Activated CD4-positive, CD25-positive, alpha-beta regulatory T cell treated with anti-CD3 and anti-CD28 coated beads, Interleukin-2, amount 50 U/mL, for 24 hours (primary cell): ENCODE results near the gene C16orf90.
A peak's percentile ranks its signal among the peaks of the same experiment; 100 is the strongest.
"Not testable (repeated sequence)": the region's sequence is repeated elsewhere in the genome, so short reads cannot be mapped to it uniquely, and the experiment has no call there.

ENCODE experiments used
- ATAC-seq, 2 donors: fragments of 150-1000 bp; cut with Tn5 transposase; one replicate each; pipeline ENCODE4 v1.10.0; 2021; ENCODE audit warnings: mild to moderate bottlenecking in 1 of 2, moderate library complexity in 1 of 2

Gene C16orf90

GRCh38 chr16:3511286-3512180 is 16.2 kb upstream of the C16orf90 start:
- ATAC-seq: no peak

GRCh38 chr16:3510416-3510815 is 15.1 kb upstream of the C16orf90 start:
- no peak for ATAC-seq

- ATAC-seq: peak; percentile 83 to 90
These were observed 14.2 kb upstream of the C16orf90 start for GRCh38 chr16:3509470-3509928.

GRCh38 chr16:3508736-3509135 is 13.4 kb upstream of the C16orf90 start:
- no peak for ATAC-seq

GRCh38 chr16:3503523-3503922 is 8.2 kb upstream of the C16orf90 start:
- ATAC-seq: peak; percentile 58 to 67

GRCh38 chr16:3501783-3502400 is 6.6 kb upstream of the C16orf90 start:
- no peak for ATAC-seq

GRCh38 chr16:3501412-3501761 is 6.1 kb upstream of the C16orf90 start:
- ATAC-seq: not testable (repeated sequence)

- ATAC-seq: no peak
These were observed 3.7 kb upstream of the C16orf90 start for GRCh38 chr16:3498988-3499387.

- ATAC-seq: no peak
These were observed 2.5 kb upstream of the C16orf90 start for GRCh38 chr16:3497771-3498170.

GRCh38 chr16:3496386-3496785 is 1.1 kb upstream of the C16orf90 start:
- ATAC-seq: no peak

- no peak for ATAC-seq
These were observed 809 bp downstream of the C16orf90 start for GRCh38 chr16:3494386-3494973.

GRCh38 chr16:3492356-3492755 is 2.9 kb downstream of the C16orf90 start:
- no peak for ATAC-seq

GRCh38 chr16:3490911-3491629 is 4.2 kb downstream of the C16orf90 start:
- no peak for ATAC-seq

GRCh38 chr16:3488801-3489200 is 6.5 kb downstream of the C16orf90 start:
- ATAC-seq: no peak

GRCh38 chr16:3487521-3488410 is 7.5 kb downstream of the C16orf90 start:
- no peak for ATAC-seq

GRCh38 chr16:3486506-3487215 is 8.6 kb downstream of the C16orf90 start:
- ATAC-seq: no peak

- no peak for ATAC-seq
These were observed 9.3 kb downstream of the C16orf90 start for GRCh38 chr16:3485821-3486505.

- ATAC-seq: no peak
These were observed 10.1 kb downstream of the C16orf90 start for GRCh38 chr16:3485097-3485745.

- no peak for ATAC-seq
These were observed 10.8 kb downstream of the C16orf90 start for GRCh38 chr16:3484318-3485096.
